BLaER1 (cell line): Measurements from ENCODE around the gene CFAP92.
A peak's percentile ranks its signal among the peaks of the same experiment; 100 is the strongest.
"Not testable (repeated sequence)": the region's sequence is repeated elsewhere in the genome, so short reads cannot be mapped to it uniquely, and the experiment has no call there.

Experiments
- H3K27ac ChIP-seq: shearing (Covaris generic); formaldehyde crosslinking; 2 replicates; pipeline ENCODE4 v1.8.1; 2022
- H3K27me3 ChIP-seq: shearing (Covaris generic); formaldehyde crosslinking; 2 replicates; pipeline ENCODE4 v1.8.1; 2022
- H3K36me3 ChIP-seq: shearing (Covaris generic); formaldehyde crosslinking; 2 replicates; pipeline ENCODE4 v1.8.1; 2022
- H3K4me1 ChIP-seq: shearing (Covaris generic); formaldehyde crosslinking; 2 replicates; pipeline ENCODE4 v1.8.1; 2022
- H3K4me2 ChIP-seq: shearing (Covaris generic); formaldehyde crosslinking; 2 replicates; pipeline ENCODE4 v1.8.1; 2022
- H3K4me3 ChIP-seq: shearing (Covaris generic); formaldehyde crosslinking; 2 replicates; pipeline ENCODE4 v1.8.1; 2022
- H3K9ac ChIP-seq: shearing (Covaris generic); formaldehyde crosslinking; 2 replicates; pipeline ENCODE4 v1.8.1; 2022
- H3K9me3 ChIP-seq: shearing (Covaris generic); formaldehyde crosslinking; 2 replicates; pipeline ENCODE4 v1.8.1; 2022
- H4K20me1 ChIP-seq: shearing (Covaris generic); formaldehyde crosslinking; 2 replicates; pipeline ENCODE4 v1.8.1; 2022
- Cebpa-rat ChIP-seq: shearing (Covaris generic); IDR thresholded peaks from 2 replicates; pipeline ENCODE4 v1.8.1; 2022

The CFAP92 gene

GRCh38 chr3:128929364-128929763, 64.5 kb downstream of the CFAP92 start:
- Histone ChIP-seq H4K20me1 (no peaks in the 10 kb centered on the region), H3K27me3 (no peaks in the 10 kb centered on the region), H3K4me1 (no peaks in the 10 kb centered on the region), H3K9me3 (peaks cover 49% of the 10 kb centered on the region), H3K27ac (no peak overlapping the region), H3K9ac (no peak overlapping the region), H3K36me3 (0 out of 2 replicates have a peak, but pooled peaks cover 6% of the 10 kb centered on the region), H3K4me2 (no peak overlapping the region), H3K4me3 (no peak overlapping the region)
- no peak for TF ChIP-seq Cebpa-rat

GRCh38 chr3:128923986-128924385, 69.9 kb downstream of the CFAP92 start:
- H3K27ac ChIP-seq, H3K4me3 ChIP-seq, H4K20me1 ChIP-seq, H3K9ac ChIP-seq, H3K27me3 ChIP-seq: not testable (repeated sequence)
- Histone ChIP-seq H3K4me1 (peaks cover 20% of the 10 kb centered on the region), H3K36me3 (peaks cover 34% of the 10 kb centered on the region), H3K4me2 (peak overlapping the region; percentile 69; the same call in 1 of the 2 replicates), H3K9me3 (peaks cover 91% of the 10 kb centered on the region)

- Histone ChIP-seq H3K9me3 (peaks cover 91% of the 10 kb centered on the region), H3K9ac (no peak overlapping the region), H3K4me2 (peak overlapping the region; percentile 69)
Observed at GRCh38 chr3:128923576-128923975, 70.3 kb downstream of the CFAP92 start.

GRCh38 chr3:128922804-128923459, 70.9 kb downstream of the CFAP92 start:
- H3K4me1 ChIP-seq: peaks cover 20% of the 10 kb centered on the region
- H3K36me3 ChIP-seq: peaks cover 45% of the 10 kb centered on the region
- no peak overlapping the region for H3K9ac ChIP-seq
- no peak for TF ChIP-seq Cebpa-rat
- H3K27ac ChIP-seq: no peak overlapping the region
- H3K4me2 ChIP-seq: peak overlapping the region; percentile 69
- peaks cover 92% of the 10 kb centered on the region for H3K9me3 ChIP-seq
- H3K27me3 ChIP-seq: no peaks in the 10 kb centered on the region
- no peaks in the 10 kb centered on the region for H4K20me1 ChIP-seq
- H3K4me3 ChIP-seq: 0 out of 2 replicates have a peak overlapping the region, but pooled peaks have one; percentile 17

More at GRCh38 chr3:128923576-128923975, 70.3 kb downstream of the CFAP92 start:
- TF ChIP-seq Cebpa-rat: no peak
- Histone ChIP-seq H3K4me3 (0 out of 2 replicates have a peak overlapping the region, but pooled peaks have one; percentile 17), H3K27ac (no peak overlapping the region), H3K27me3 (no peaks in the 10 kb centered on the region), H3K36me3 (peaks cover 38% of the 10 kb centered on the region), H3K4me1 (peaks cover 20% of the 10 kb centered on the region), H4K20me1 (no peaks in the 10 kb centered on the region)

GRCh38 chr3:128919988-128920387, 73.9 kb downstream of the CFAP92 start:
- no peak overlapping the region for H3K27ac ChIP-seq
- no peaks in the 10 kb centered on the region for H4K20me1 ChIP-seq
- no peak overlapping the region for H3K4me2 ChIP-seq
- TF ChIP-seq Cebpa-rat: no peak
- no peak overlapping the region for H3K4me3 ChIP-seq
- peaks cover 20% of the 10 kb centered on the region for H3K4me1 ChIP-seq
- H3K36me3 ChIP-seq: peaks cover 73% of the 10 kb centered on the region
- H3K9ac ChIP-seq: no peak overlapping the region
- H3K9me3 ChIP-seq: peaks cover 66% of the 10 kb centered on the region
- no peaks in the 10 kb centered on the region for H3K27me3 ChIP-seq

GRCh38 chr3:128917291-128917690, 76.6 kb downstream of the CFAP92 start:
- Histone ChIP-seq H3K27ac (no peak overlapping the region), H3K4me3 (no peak overlapping the region), H3K9me3 (peaks cover 44% of the 10 kb centered on the region), H3K4me2 (no peak overlapping the region), H3K4me1 (peaks cover 7% of the 10 kb centered on the region; the same call in 1 of the 2 replicates), H3K9ac (no peak overlapping the region), H4K20me1 (no peaks in the 10 kb centered on the region), H3K27me3 (no peaks in the 10 kb centered on the region), H3K36me3 (peaks cover 91% of the 10 kb centered on the region)
- TF ChIP-seq Cebpa-rat: no peak

- Histone ChIP-seq H3K27ac (no peak overlapping the region), H3K4me1 (0 out of 2 replicates have a peak, but pooled peaks cover 5% of the 10 kb centered on the region), H3K27me3 (no peaks in the 10 kb centered on the region), H3K4me3 (no peak overlapping the region), H3K4me2 (no peak overlapping the region), H4K20me1 (no peaks in the 10 kb centered on the region), H3K9ac (no peak overlapping the region), H3K9me3 (peaks cover 22% of the 10 kb centered on the region), H3K36me3 (peaks cover 99% of the 10 kb centered on the region)
- TF ChIP-seq Cebpa-rat: no peak
Observed at GRCh38 chr3:128914966-128915645, 78.8 kb downstream of the CFAP92 start.

- Histone ChIP-seq H3K4me1 (0 out of 2 replicates have a peak, but pooled peaks cover 5% of the 10 kb centered on the region), H3K27ac (no peak overlapping the region), H3K9me3 (no peaks in the 10 kb centered on the region), H3K4me3 (no peak overlapping the region), H3K9ac (no peak overlapping the region), H4K20me1 (no peaks in the 10 kb centered on the region), H3K36me3 (peaks cover 100% of the 10 kb centered on the region), H3K27me3 (no peaks in the 10 kb centered on the region), H3K4me2 (no peak overlapping the region)
- no peak for TF ChIP-seq Cebpa-rat
Observed at GRCh38 chr3:128911911-128912310, 82.0 kb downstream of the CFAP92 start.

- no peak for TF ChIP-seq Cebpa-rat
- no peak overlapping the region for H3K4me2 ChIP-seq
- H3K9ac ChIP-seq: no peak overlapping the region
- no peaks in the 10 kb centered on the region for H3K27me3 ChIP-seq
- peaks cover 100% of the 10 kb centered on the region for H3K36me3 ChIP-seq
- no peak overlapping the region for H3K4me3 ChIP-seq
- H3K27ac ChIP-seq: no peak overlapping the region
- H4K20me1 ChIP-seq: peaks cover 9% of the 10 kb centered on the region; the same call in 1 of the 2 replicates
- H3K9me3 ChIP-seq: no peaks in the 10 kb centered on the region
- H3K4me1 ChIP-seq: 0 out of 2 replicates have a peak, but pooled peaks cover 5% of the 10 kb centered on the region
Observed at GRCh38 chr3:128910006-128910405, 83.9 kb downstream of the CFAP92 start.

- H3K4me1 ChIP-seq: 0 out of 2 replicates have a peak, but pooled peaks cover 5% of the 10 kb centered on the region
- H3K9me3 ChIP-seq: no peaks in the 10 kb centered on the region
- H3K36me3 ChIP-seq: peaks cover 100% of the 10 kb centered on the region
Observed at GRCh38 chr3:128908951-128909350, 84.9 kb downstream of the CFAP92 start.

More at GRCh38 chr3:128908951-128909350, 84.9 kb downstream of the CFAP92 start:
- Histone ChIP-seq H3K4me3 (no peak overlapping the region), H4K20me1 (peaks cover 9% of the 10 kb centered on the region; the same call in 1 of the 2 replicates), H3K4me2 (no peak overlapping the region), H3K9ac (no peak overlapping the region), H3K27ac (no peak overlapping the region), H3K27me3 (no peaks in the 10 kb centered on the region)
- no peak for TF ChIP-seq Cebpa-rat
